Body of pancreas (tissue), 4 donors: ENCODE measurements around the gene SLC24A4. TPM values are rescaled to one million over a fixed set of nuclear protein-coding genes. Genes with fewer than 3 reads are reported as not detected.

Experiments
- ATAC-seq: fragments of 150-250 bp; one replicate; pipeline ENCODE4 v1.9.1; 2016
- DNase-seq, 4 donors: peaks; one replicate each; pipeline ENCODE4 v3.0.0-alpha.2; 2019
- H3K27ac ChIP-seq, 4 donors: fragments of 200-600 bp; sonication (generic); 1 replicate in 3 of 4; 2 replicates in 1 of 4; pipeline versions ENCODE4 v1.5.1 to v1.6.1; 2016 to 2019; ENCODE audit warnings: mild to moderate bottlenecking in 1 of 4, mixed read lengths in 1 of 4, moderate library complexity in 1 of 4
- H3K27me3 ChIP-seq, 2 donors: fragments of 200-600 bp; sonication (generic); one replicate each; pipeline ENCODE4 v1.6.0; 2016; ENCODE audit warnings: mild to moderate bottlenecking in 1 of 2
- H3K36me3 ChIP-seq, 2 donors: fragments of 200-600 bp; sonication (generic); replicated peaks in 1 of 2; 2 replicates each; pipeline ENCODE4 v1.5.1; 2016; ENCODE audit warnings: low read depth in 2 of 2; ENCODE audit not compliant: insufficient read depth in 1 of 2
- H3K4me1 ChIP-seq: fragments of 200-600 bp; sonication (generic); one replicate; pipeline ENCODE4 v1.6.0; 2016
- H3K4me3 ChIP-seq, 2 donors: fragments of 200-600 bp; sonication (generic); 1 replicate in 1 of 2; 2 replicates in 1 of 2; pipeline ENCODE4 v1.5.1; 2016 to 2019
- H3K9me3 ChIP-seq, 3 donors: fragments of 200-600 bp; sonication (generic); 1 replicate in 2 of 3; 2 replicates in 1 of 3; pipeline ENCODE4 v1.5.1; 2016
- CTCF ChIP-seq, 7 experiments: fragments of 450-650 bp in 4 of 7; fragments of 200-600 bp in 3 of 7; sonication (generic) in 3 of 7; IDR thresholded peaks; one replicate each; pipeline ENCODE4 v1.5.1; 2016 to 2019; ENCODE audit warnings: antibody characterized with exemption in 7 of 7
- POLR2A ChIP-seq, 3 donors: fragments of 450-650 bp; IDR thresholded peaks; one replicate each; pipeline ENCODE4 v1.6.1; 2016; ENCODE audit warnings: antibody characterized with exemption in 3 of 3, mild to moderate bottlenecking in 2 of 3
- WGBS, 2 donors: methylation state at CpG; one replicate each; pipeline ENCODE4 v1.1.5; 2017; 5-methylcytosine and 5-hydroxymethylcytosine counted together
- intact Hi-C: fragments of 100-400 bp; cut with DNase I; formaldehyde crosslinking; loops from one replicate; pipeline ENCODE4 v1.15.1; 2023
- total RNA-seq, 2 donors: library from RNA; depleted of rRNA; stranded (reverse); fragments of >200 nt; gene quantifications; one replicate each; pipeline ENCODE4 v1.1.0, GENCODE V29; 2016

Gene SLC24A4
- total RNA-seq, 2 donors from 2014 or later, result 0.26 TPM; not detected in 1

GRCh38 chr14:92449404-92450181 lies 126.6 kb downstream of the SLC24A4 start:
- Histone ChIP-seq H3K9me3 (no peaks in the 10 kb centered on the region), H3K27me3 (no peaks in the 10 kb centered on the region), H3K4me3 (no peak overlapping the region), H3K4me1 (no peaks in the 10 kb centered on the region), H3K36me3 (no peaks in the 10 kb centered on the region), H3K27ac (no peak overlapping the region)
- ATAC-seq (no peak), DNase-seq (no peak)
- TF ChIP-seq CTCF (IDR thresholded peaks at IDR 0.05) (no peak), POLR2A (IDR thresholded peaks at IDR 0.05) (no peak)
- intact Hi-C loops, result no loop called here
- WGBS, 2 donors, result 79% methylated on average over 10 to 20 of the region's 20 CpGs

- TF ChIP-seq POLR2A (IDR thresholded peaks at IDR 0.05) (no peak), CTCF (IDR thresholded peaks at IDR 0.05) (no peak)
- ATAC-seq, result no peak
- no peaks in the 10 kb centered on the region for H3K9me3 ChIP-seq
Measured at GRCh38 chr14:92450351-92451070, 127.5 kb downstream of the SLC24A4 start.

DNA sequence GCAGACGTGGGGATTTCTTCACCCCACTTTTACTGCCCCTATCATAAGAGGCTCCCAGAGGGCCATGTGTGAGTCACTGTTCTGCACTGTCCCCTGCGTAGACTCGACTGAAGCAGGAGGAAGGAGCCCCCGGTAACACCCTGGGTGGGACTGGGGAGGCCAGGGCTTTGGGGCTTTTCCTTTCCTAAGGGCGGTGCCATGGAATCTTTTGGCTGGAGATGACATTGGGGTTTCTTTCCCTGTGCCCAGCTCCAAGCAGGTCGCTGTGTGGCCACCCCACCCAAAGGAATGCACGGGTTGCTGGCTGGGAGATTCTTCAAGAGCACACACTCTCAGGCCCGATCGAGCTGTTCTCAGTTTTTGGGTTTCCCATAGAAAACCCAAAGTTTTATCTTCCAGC lies 128.3 kb downstream of the SLC24A4 start:
- TF ChIP-seq CTCF (IDR thresholded peaks at IDR 0.05) (no peak), POLR2A (IDR thresholded peaks at IDR 0.05) (no peak)
- Histone ChIP-seq H3K4me1 (no peaks in the 10 kb centered on the region), H3K27ac (peak overlapping the region in 1 of 4 donors; percentile 25), H3K36me3 (no peaks in the 10 kb centered on the region), H3K4me3 (no peak overlapping the region), H3K9me3 (no peaks in the 10 kb centered on the region), H3K27me3 (no peaks in the 10 kb centered on the region)
- no peak for DNase-seq
- intact Hi-C loops, result no loop called here
- no peak for ATAC-seq
- WGBS, 2 donors, result 64 to 65% methylated on average over 9 of the region's 9 CpGs

More at GRCh38 chr14:92450351-92451070, 127.5 kb downstream of the SLC24A4 start:
- DNase-seq, result no peak
- Histone ChIP-seq H3K4me3 (no peak overlapping the region), H3K4me1 (no peaks in the 10 kb centered on the region), H3K27ac (no peak overlapping the region), H3K27me3 (no peaks in the 10 kb centered on the region), H3K36me3 (no peaks in the 10 kb centered on the region)
- 76 to 80% methylated on average over 8 to 13 of the region's 13 CpGs for WGBS, 2 donors
- intact Hi-C loops, result no loop called here

DNA sequence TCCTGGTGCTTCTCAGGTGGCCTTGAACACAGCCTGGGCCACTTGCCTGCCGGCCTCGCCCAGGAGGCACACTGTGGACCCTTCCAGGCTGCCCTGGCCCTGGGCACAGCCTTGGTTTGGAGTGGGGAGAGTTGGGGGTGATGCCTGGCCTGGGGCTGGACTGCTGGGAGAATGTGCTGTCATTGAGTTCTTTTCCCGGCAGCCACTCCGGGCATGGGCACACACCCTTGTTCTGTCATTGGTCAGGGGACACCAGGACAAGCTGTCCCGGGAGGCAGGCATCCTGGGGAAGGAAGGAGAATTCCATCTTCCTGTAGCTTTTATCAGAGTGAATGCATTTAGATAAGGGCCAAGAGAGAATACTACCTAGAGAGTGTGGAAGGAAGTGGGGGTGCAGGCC lies 128.8 kb downstream of the SLC24A4 start:
- no peak for DNase-seq
- Histone ChIP-seq H3K27me3 (no peaks in the 10 kb centered on the region), H3K4me3 (no peak overlapping the region), H3K4me1 (no peaks in the 10 kb centered on the region), H3K36me3 (no peaks in the 10 kb centered on the region), H3K27ac (peak overlapping the region in 1 of 4 donors; percentile 25), H3K9me3 (no peaks in the 10 kb centered on the region)
- 40 to 67% methylated on average over 3 to 5 of the region's 5 CpGs for WGBS, 2 donors
- no peak for ATAC-seq
- no peak for TF ChIP-seq CTCF (IDR thresholded peaks at IDR 0.05)
- no peak for TF ChIP-seq POLR2A (IDR thresholded peaks at IDR 0.05)
- intact Hi-C loops, result no loop called here
